ENCODE measurements around the gene TOR1AIP2. TPM values are rescaled to one million over a fixed set of nuclear protein-coding genes. Genes with fewer than 3 reads are reported as not detected.

Gene TOR1AIP2
- total RNA-seq, 4 donors from 2014 or later: 70.1 to 115 (median 86.9) TPM

Other genes with a start within 250 kb of the TOR1AIP2 start
- 1 to 10 TPM in 2 of 4 donors, under 1 TPM in 1, not detected in 1; 0.33 to 3.2 (median 1.3) TPM for gene FAM163A, start 134.5 kb downstream of the TOR1AIP2 start, total RNA-seq
- gene TOR1AIP1, start 4.5 kb upstream of the TOR1AIP2 start, total RNA-seq: 100 to 1,000 TPM in 3 of 4 donors, 10 to 100 TPM in 1; 91.1 to 116 (median 104) TPM
- gene CEP350, start 77.0 kb upstream of the TOR1AIP2 start, total RNA-seq: 10 to 100 TPM; 58.3 to 78.1 (median 65.2) TPM

All from thyroid gland (tissue), 4 donors.